Liver (tissue), 9 donors: Measurements from ENCODE around the gene SIPA1L3. TPM values are rescaled to one million over a fixed set of nuclear protein-coding genes. Genes with fewer than 3 reads are reported as not detected.

Experiments
- DNase-seq: peaks from one replicate; pipeline ENCODE4 v3.0.0-alpha.2; 2017; ENCODE audit warnings: low spot score
- H3K27ac ChIP-seq, 2 donors: one replicate each; pipeline ENCODE4 v1.7.0; 2013; ENCODE audit warnings: inconsistent platforms in 2 of 2, low read length in 2 of 2, control low read depth in 1 of 2, low read depth in 1 of 2, mild to moderate bottlenecking in 1 of 2
- H3K27me3 ChIP-seq, 4 donors: one replicate each; pipeline versions ENCODE4 v1.6.1 to v1.7.0; 2013; ENCODE audit warnings: low read length in 3 of 4, inconsistent platforms in 1 of 4, mild to moderate bottlenecking in 1 of 4, moderate library complexity in 1 of 4; ENCODE audit not compliant: control insufficient read depth in 4 of 4, insufficient read depth in 4 of 4
- H3K36me3 ChIP-seq, 4 donors: one replicate each; pipeline versions ENCODE4 v1.6.1 to v1.7.0; 2013; ENCODE audit warnings: low read length in 3 of 4, mild to moderate bottlenecking in 3 of 4, low read depth in 1 of 4, moderate library complexity in 1 of 4; ENCODE audit not compliant: control insufficient read depth in 4 of 4, insufficient read depth in 3 of 4
- H3K4me1 ChIP-seq, 4 donors: one replicate each; pipeline versions ENCODE4 v1.6.1 to v1.7.0; 2013; ENCODE audit warnings: low read length in 3 of 4, mild to moderate bottlenecking in 3 of 4, moderate library complexity in 1 of 4; ENCODE audit not compliant: control insufficient read depth in 4 of 4, insufficient read depth in 4 of 4
- H3K4me3 ChIP-seq, 3 donors: one replicate each; pipeline versions ENCODE4 v1.6.1 to v1.7.0; 2013; ENCODE audit warnings: low read length in 3 of 3, control low read depth in 1 of 3, low read depth in 1 of 3, mild to moderate bottlenecking in 1 of 3
- H3K9ac ChIP-seq, 2 donors: one replicate each; pipeline ENCODE4 v1.7.0; 2013; ENCODE audit warnings: low read length in 2 of 2, mild to moderate bottlenecking in 2 of 2, moderate library complexity in 2 of 2, control low read depth in 1 of 2, low read depth in 1 of 2
- H3K9me3 ChIP-seq, 4 donors: one replicate each; pipeline versions ENCODE4 v1.6.1 to v1.7.0; 2013; ENCODE audit warnings: low read length in 3 of 4; ENCODE audit not compliant: control insufficient read depth in 4 of 4
- ATF3 ChIP-seq: IDR thresholded peaks from 2 replicates; pipeline ENCODE4 v1.6.1; 2016; ENCODE audit warnings: antibody characterized with exemption
- CTCF ChIP-seq: fragments of 150-350 bp; IDR thresholded peaks from 2 replicates; pipeline ENCODE4 v1.5.1; 2017; ENCODE audit warnings: improper control_type of control experiment, low read depth, low read length; ENCODE audit not compliant: missing input control
- EGR1 ChIP-seq, 2 donors: IDR thresholded peaks; 2 replicates each; pipeline ENCODE4 v1.6.1; 2016 to 2018; ENCODE audit warnings: antibody characterized with exemption in 2 of 2, low read depth in 2 of 2
- FOXA1 ChIP-seq: IDR thresholded peaks from 2 replicates; pipeline ENCODE4 v1.6.1; 2016; ENCODE audit warnings: antibody characterized with exemption
- FOXA2 ChIP-seq: IDR thresholded peaks from 2 replicates; pipeline ENCODE4 v1.6.1; 2016; ENCODE audit warnings: antibody characterized with exemption
- GABPA ChIP-seq, 2 donors: IDR thresholded peaks in 1 of 2; conservative IDR thresholded peaks in 1 of 2; 2 replicates each; pipeline ENCODE4 v1.6.1; 2016; ENCODE audit warnings: antibody characterized with exemption in 2 of 2, mild to moderate bottlenecking in 1 of 2, moderate library complexity in 1 of 2
- HNF4A ChIP-seq, 2 donors: conservative IDR thresholded peaks; 2 replicates each; pipeline ENCODE4 v1.6.1; 2016; ENCODE audit warnings: antibody characterized with exemption in 2 of 2, mild to moderate bottlenecking in 2 of 2
- HNF4G ChIP-seq: IDR thresholded peaks from 2 replicates; pipeline ENCODE4 v1.6.1; 2016; ENCODE audit warnings: antibody characterized with exemption
- JUND ChIP-seq, 2 donors: IDR thresholded peaks; 2 replicates each; pipeline ENCODE4 v1.6.1; 2016; ENCODE audit warnings: antibody characterized with exemption in 2 of 2
- MAX ChIP-seq: IDR thresholded peaks from 2 replicates; pipeline ENCODE4 v1.6.1; 2016; ENCODE audit warnings: antibody characterized with exemption
- NR2F2 ChIP-seq: IDR thresholded peaks from 2 replicates; pipeline ENCODE4 v1.6.1; 2016; ENCODE audit warnings: antibody characterized with exemption
- RXRA ChIP-seq, 2 donors: IDR thresholded peaks; 2 replicates each; pipeline ENCODE4 v1.6.1; 2017 to 2018; ENCODE audit warnings: antibody characterized with exemption in 2 of 2, mild to moderate bottlenecking in 1 of 2
- TAF1 ChIP-seq: conservative IDR thresholded peaks from 2 replicates; pipeline ENCODE4 v1.6.1; 2016; ENCODE audit warnings: antibody characterized with exemption, mild to moderate bottlenecking
- YY1 ChIP-seq: IDR thresholded peaks from 2 replicates; pipeline ENCODE4 v1.6.1; 2016; ENCODE audit warnings: antibody characterized with exemption, mild to moderate bottlenecking
- ZBTB33 ChIP-seq: IDR thresholded peaks from 2 replicates; pipeline ENCODE4 v1.6.1; 2016; ENCODE audit warnings: antibody characterized with exemption
- WGBS: extraction: QIAGEN DNeasy Blood & Tissue Kit; methylation state at CpG from one replicate; pipeline ENCODE4 v1.1.7; 2013; 5-methylcytosine and 5-hydroxymethylcytosine counted together
- polyA plus RNA-seq, 2 donors: library from polyadenylated mRNA; stranded (reverse) in 1 of 2; unstranded in 1 of 2; fragments of 200-250 nt in 1 of 2; fragments of >200 nt in 1 of 2; fragmentation: Nextera tagmentation in 1 of 2; extraction: Ambion mirVana in 1 of 2; gene quantifications; one replicate each; pipeline versions ENCODE4 v1.2.1 to v1.2.3, GENCODE V29; 2013 to 2015
- total RNA-seq, 2 donors: library from RNA; depleted of rRNA; stranded (reverse); fragments of >200 nt; gene quantifications; one replicate each; pipeline ENCODE4 v1.2.3, GENCODE V29; 2014
- donor health status: healthy.
- donor health status: healthy.
- donor health status: healthy.
- donor health status: healthy.
- donor health status: healthy.

The SIPA1L3 gene
- total and polyA plus RNA-seq, 4 donors, result 2.4 to 10.0 (median 4.4) TPM

- Histone ChIP-seq H3K27ac (no peak overlapping the region), H3K4me3 (no peak overlapping the region), H3K9me3 (no peaks in the 10 kb centered on the region), H3K27me3 (no peaks in the 10 kb centered on the region), H3K36me3 (no peaks in the 10 kb centered on the region), H3K9ac (no peak overlapping the region), H3K4me1 (peaks cover 5 to 23% (median 12%) of the 10 kb centered on the region in 4 donors)
- no peak for DNase-seq
- no peak for TF ChIP-seq ATF3
- TF ChIP-seq GABPA (IDR thresholded peaks at IDR 0.05 in 1 of 2, conservative IDR thresholded peaks at IDR 0.05 in 1 of 2), result no peak
- no peak for TF ChIP-seq NR2F2
- no peak for TF ChIP-seq JUND (IDR thresholded peaks at IDR 0.05)
- TF ChIP-seq TAF1, result no peak
- TF ChIP-seq RXRA (IDR thresholded peaks at IDR 0.05), result no peak
- no peak for TF ChIP-seq EGR1 (IDR thresholded peaks at IDR 0.05; ENCODE audit: low read depth in 2 of 2)
- TF ChIP-seq CTCF, result no peak
- TF ChIP-seq FOXA1, result no peak
- TF ChIP-seq HNF4G, result no peak
- WGBS, result 97% methylated on average over 9 of the region's 9 CpGs
Measured at GRCh38 chr19:37992761-37993160, 85.8 kb downstream of the SIPA1L3 start.

- Histone ChIP-seq H3K27me3 (no peaks in the 10 kb centered on the region), H3K9ac (no peak overlapping the region), H3K4me3 (no peak overlapping the region), H3K4me1 (peaks cover 3 to 12% (median 5%) of the 10 kb centered on the region in 4 donors), H3K9me3 (no peaks in the 10 kb centered on the region), H3K27ac (no peak overlapping the region), H3K36me3 (no peaks in the 10 kb centered on the region)
- no peak for DNase-seq
- TF ChIP-seq YY1 (no peak), ATF3 (no peak), ZBTB33 (no peak), MAX (no peak), FOXA2 (no peak), HNF4A (conservative IDR thresholded peaks at IDR 0.05) (no peak), EGR1 (IDR thresholded peaks at IDR 0.05; ENCODE audit: low read depth in 2 of 2) (no peak), RXRA (IDR thresholded peaks at IDR 0.05) (no peak)
- WGBS, result 88% methylated on average over 8 of the region's 8 CpGs
Measured at GRCh38 chr19:37994823-37995130, 87.8 kb downstream of the SIPA1L3 start.

- no peak for DNase-seq
- no peak overlapping the region for H3K4me3 ChIP-seq
- 89% methylated on average over 7 of the region's 7 CpGs for WGBS
- TF ChIP-seq TAF1, result no peak
- TF ChIP-seq CTCF, result no peak
- no peak for TF ChIP-seq ZBTB33
- no peak for TF ChIP-seq RXRA (IDR thresholded peaks at IDR 0.05)
- no peak overlapping the region for H3K9ac ChIP-seq
- no peaks in the 10 kb centered on the region for H3K36me3 ChIP-seq
- no peaks in the 10 kb centered on the region for H3K27me3 ChIP-seq
- H3K9me3 ChIP-seq, result no peaks in the 10 kb centered on the region
- no peak overlapping the region for H3K27ac ChIP-seq
- H3K4me1 ChIP-seq, result peaks cover 0 to 7% (median 2%) of the 10 kb centered on the region in 4 donors
Measured at GRCh38 chr19:37995346-37995745, 88.3 kb downstream of the SIPA1L3 start.
